ENCODE measurements around the gene OXNAD1. TPM values are rescaled to one million over a fixed set of nuclear protein-coding genes. Genes with fewer than 3 reads are reported as not detected.
A peak's percentile ranks its signal among the peaks of the same experiment; 100 is the strongest.

OXNAD1 gene
- total RNA-seq = 10 to 100 TPM; 16.2 to 16.3 TPM

GRCh38 chr3:16264708-16265454 lies at the start of gene OXNAD1, which contains the start of gene DPH3:
TSS of gene OXNAD1 (plus strand) at chr3:16265212. CDS start at chr3:16270953, 5,741 bp downstream.
TSS of gene DPH3 (minus strand) at chr3:16264943. CDS start at chr3:16264876, 67 bp downstream.
- Histone ChIP-seq H3K27ac (peak within 1 kb of the TSS; percentile 83 to 85), H3K4me1 (replicated peaks) (peaks cover 10% of the 10 kb centered on the region), H3K4me3 (peak within 1 kb of the TSS; percentile 59 to 83), H3K36me3 (no peaks in the 10 kb centered on the region), H3K27me3 (replicated peaks; ENCODE audit: insufficient read depth) (no peaks in the 10 kb centered on the region), H3K9me3 (no peaks in the 10 kb centered on the region)
- WGBS = under 1% methylated on average over 61 of the region's 61 CpGs
- TF ChIP-seq POLR2AphosphoS5 (IDR thresholded peaks at IDR 0.05) (peak; percentile 99), POLR2A (IDR thresholded peaks at IDR 0.05) (peak; percentile 72), CTCF (IDR thresholded peaks at IDR 0.05) (peak in 3 of 4 experiments; percentile 12 to 41 (median 38))
- intact Hi-C loops (cut with DNase I) = no loop called here
- DNase-seq (ENCODE audit: low spot score) = peak; percentile 99

- DNase-seq (ENCODE audit: low spot score) = no peak
- Histone ChIP-seq H3K36me3 (no peaks in the 10 kb centered on the region), H3K27ac (no peak overlapping the region), H3K4me3 (no peak overlapping the region), H3K27me3 (replicated peaks; ENCODE audit: insufficient read depth) (no peaks in the 10 kb centered on the region), H3K9me3 (no peaks in the 10 kb centered on the region), H3K4me1 (replicated peaks) (no peaks in the 10 kb centered on the region)
- intact Hi-C loops (cut with DNase I) = no loop called here
- TF ChIP-seq POLR2AphosphoS5 (IDR thresholded peaks at IDR 0.05) (no peak), CTCF (IDR thresholded peaks at IDR 0.05) (no peak), POLR2A (IDR thresholded peaks at IDR 0.05) (no peak)
- 61% methylated on average over 17 of the region's 17 CpGs for WGBS
These were observed 48.6 kb upstream of the OXNAD1 start for GRCh38 chr3:16216373-16216935.

- no peak for DNase-seq (ENCODE audit: low spot score)
- H3K9me3 ChIP-seq = no peaks in the 10 kb centered on the region
- intact Hi-C loops (cut with DNase I) = no loop called here
- WGBS = 91% methylated on average over 3 of the region's 3 CpGs
- H3K27ac ChIP-seq = no peak overlapping the region
- TF ChIP-seq POLR2A (IDR thresholded peaks at IDR 0.05) = no peak
- no peak for TF ChIP-seq CTCF (IDR thresholded peaks at IDR 0.05)
- no peak for TF ChIP-seq POLR2AphosphoS5 (IDR thresholded peaks at IDR 0.05)
- no peak overlapping the region for H3K4me3 ChIP-seq
- no peaks in the 10 kb centered on the region for H3K4me1 ChIP-seq (replicated peaks)
- H3K36me3 ChIP-seq = no peaks in the 10 kb centered on the region
- no peaks in the 10 kb centered on the region for H3K27me3 ChIP-seq (replicated peaks; ENCODE audit: insufficient read depth)
These were observed 45.2 kb upstream of the OXNAD1 start for GRCh38 chr3:16219777-16220176.

GRCh38 chr3:16221990-16222389 lies 43.0 kb upstream of the OXNAD1 start:
- no peak for DNase-seq (ENCODE audit: low spot score)
- WGBS = 55% methylated on average over 3 of the region's 3 CpGs
- intact Hi-C loops (cut with DNase I) = no loop called here

More at GRCh38 chr3:16221990-16222389, 43.0 kb upstream of the OXNAD1 start:
- H3K36me3 ChIP-seq = no peaks in the 10 kb centered on the region
- no peak overlapping the region for H3K4me3 ChIP-seq
- H3K27ac ChIP-seq = no peak overlapping the region
- H3K9me3 ChIP-seq = no peaks in the 10 kb centered on the region
- no peaks in the 10 kb centered on the region for H3K4me1 ChIP-seq (replicated peaks)
- TF ChIP-seq POLR2AphosphoS5 (IDR thresholded peaks at IDR 0.05) (no peak), CTCF (IDR thresholded peaks at IDR 0.05) (no peak), POLR2A (IDR thresholded peaks at IDR 0.05) (no peak)
- H3K27me3 ChIP-seq (replicated peaks; ENCODE audit: insufficient read depth) = no peaks in the 10 kb centered on the region
